ENCODE results near the gene TSPAN6. TPM values are rescaled to one million over a fixed set of nuclear protein-coding genes. Genes with fewer than 3 reads are reported as not detected.
A peak's percentile ranks its signal among the peaks of the same experiment; 100 is the strongest.

TSPAN6 gene
- total and polyA plus RNA-seq, 12 donors: 12.5 to 70.4 (median 26.2) TPM

DNA sequence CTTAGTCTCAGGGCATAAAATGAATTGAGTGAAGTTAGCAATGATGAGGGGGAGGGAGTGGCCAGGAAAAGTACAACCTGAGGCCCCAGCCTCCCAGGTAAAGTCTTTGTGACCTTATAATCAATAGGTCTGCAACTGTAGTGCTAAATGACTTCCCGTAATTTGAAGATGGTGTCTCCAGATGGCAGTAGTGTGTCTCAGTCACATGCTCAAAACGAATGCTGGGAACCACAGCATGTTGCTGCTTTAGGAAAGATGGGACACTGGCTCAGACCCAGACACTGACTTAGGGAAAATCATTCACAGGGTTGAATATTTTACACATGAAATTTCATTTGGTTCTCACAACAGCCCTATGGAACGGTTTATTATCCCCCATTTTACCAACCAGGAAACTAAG is 17.7 kb upstream of the TSPAN6 start:
- Histone ChIP-seq H3K4me3 (no peak overlapping the region), H3K36me3 (replicated peaks in 1 of 2) (no peaks in the 10 kb centered on the region), H3K27me3 (peaks cover 11% of the 10 kb centered on the region), H3K9me3 (replicated peaks in 1 of 3) (no peaks in the 10 kb centered on the region), H3K27ac (no peak overlapping the region), H3K4me1 (replicated peaks in 1 of 2) (no peaks in the 10 kb centered on the region)
- no peak for DNase-seq
- WGBS, 4 donors: 28 to 41% (median 36%) methylated on average over 2 to 3 of the region's 3 CpGs
- intact Hi-C loops (cut with DNase I): no loop called here
- TF ChIP-seq CTCF (IDR thresholded peaks at IDR 0.05): no peak
- TF ChIP-seq POLR2A (IDR thresholded peaks at IDR 0.05): no peak

- Histone ChIP-seq H3K36me3 (replicated peaks in 1 of 2) (no peaks in the 10 kb centered on the region), H3K4me3 (no peak overlapping the region), H3K4me1 (replicated peaks in 1 of 2) (no peaks in the 10 kb centered on the region), H3K9me3 (replicated peaks in 1 of 3) (no peaks in the 10 kb centered on the region), H3K27ac (no peak overlapping the region), H3K27me3 (peaks cover 9% of the 10 kb centered on the region)
- DNase-seq: no peak
- TF ChIP-seq CTCF (IDR thresholded peaks at IDR 0.05) (no peak), POLR2A (IDR thresholded peaks at IDR 0.05) (no peak)
- intact Hi-C loops (cut with DNase I): no loop called here
- WGBS, 4 donors: 59 to 67% (median 60%) methylated on average over 2 of the region's 2 CpGs
These were observed 15.7 kb upstream of the TSPAN6 start for GRCh38 chrX:100652266-100652665.

- H3K4me1 ChIP-seq (replicated peaks in 1 of 2): no peaks in the 10 kb centered on the region
- intact Hi-C loops (cut with DNase I): no loop called here
- no peak overlapping the region for H3K4me3 ChIP-seq
- H3K9me3 ChIP-seq (replicated peaks in 1 of 3): no peaks in the 10 kb centered on the region
- H3K36me3 ChIP-seq (replicated peaks in 1 of 2): no peaks in the 10 kb centered on the region
- peak overlapping the region in 2 of 5 donors; percentile 64 to 75 for H3K27ac ChIP-seq
- WGBS, 4 donors: 73 to 96% (median 85%) methylated on average over 1 of the region's 1 CpG
- H3K27me3 ChIP-seq: peaks cover 6% of the 10 kb centered on the region
- DNase-seq: no peak
- TF ChIP-seq POLR2A (IDR thresholded peaks at IDR 0.05): no peak
- no peak for TF ChIP-seq CTCF (IDR thresholded peaks at IDR 0.05)
These were observed 14.2 kb upstream of the TSPAN6 start for GRCh38 chrX:100650841-100651240.

GRCh38 chrX:100649550-100650356 is 13.1 kb upstream of the TSPAN6 start:
- intact Hi-C loops (cut with DNase I): no loop called here
- TF ChIP-seq CTCF (IDR thresholded peaks at IDR 0.05): no peak
- no peak for TF ChIP-seq POLR2A (IDR thresholded peaks at IDR 0.05)
- peak in 6 of 7 donors; percentile 13 to 54 (median 36) for DNase-seq

More at GRCh38 chrX:100649550-100650356, 13.1 kb upstream of the TSPAN6 start:
- Histone ChIP-seq H3K27ac (peak overlapping the region in 3 of 5 donors; percentile 32 to 75 (median 64)), H3K9me3 (replicated peaks in 1 of 3) (no peaks in the 10 kb centered on the region), H3K36me3 (replicated peaks in 1 of 2) (no peaks in the 10 kb centered on the region), H3K27me3 (peaks cover 6% of the 10 kb centered on the region), H3K4me1 (replicated peaks in 1 of 2) (no peaks in the 10 kb centered on the region), H3K4me3 (no peak overlapping the region)
- WGBS, 4 donors: 56 to 74% (median 60%) methylated on average over 4 to 12 of the region's 12 CpGs

Data from adrenal gland (tissue), 12 donors.